Breast epithelium (tissue), 4 donors: ENCODE results near the gene TJP1. TPM values are rescaled to one million over a fixed set of nuclear protein-coding genes. Genes with fewer than 3 reads are reported as not detected.

Experiments
- DNase-seq, 2 donors: peaks; one replicate each; pipeline ENCODE4 v3.0.0-alpha.2; 2019; ENCODE audit warnings: low spot score in 2 of 2
- H3K27ac ChIP-seq, 2 donors: fragments of 200-600 bp; sonication (generic) in 1 of 2; one replicate each; pipeline ENCODE4 v1.5.1; 2016 to 2019; ENCODE audit warnings: mild to moderate bottlenecking in 1 of 2
- H3K27me3 ChIP-seq, 2 donors: fragments of 200-600 bp; sonication (generic) in 1 of 2; one replicate each; pipeline versions ENCODE4 v1.5.1 to v1.6.0; 2017 to 2019; ENCODE audit warnings: control low read depth in 1 of 2, mild to moderate bottlenecking in 1 of 2
- H3K36me3 ChIP-seq: fragments of 200-600 bp; one replicate; pipeline ENCODE4 v1.5.1; 2019
- H3K4me1 ChIP-seq, 2 donors: fragments of 200-600 bp; sonication (generic); one replicate each; pipeline ENCODE4 v1.5.1; 2016 to 2019; ENCODE audit warnings: control low read depth in 1 of 2
- H3K4me3 ChIP-seq, 3 donors: fragments of 200-600 bp; sonication (generic); 1 replicate in 2 of 3; 2 replicates in 1 of 3; pipeline ENCODE4 v1.5.1; 2016 to 2019; ENCODE audit warnings: mild to moderate bottlenecking in 3 of 3, moderate library complexity in 2 of 3
- H3K9me3 ChIP-seq, 2 donors: fragments of 200-600 bp; sonication (generic) in 1 of 2; one replicate each; pipeline ENCODE4 v1.5.1; 2016 to 2019; ENCODE audit warnings: control low read depth in 1 of 2
- POLR2A ChIP-seq: fragments of 450-650 bp; IDR thresholded peaks from one replicate; pipeline ENCODE4 v1.6.1; 2016; ENCODE audit warnings: antibody characterized with exemption, mild to moderate bottlenecking, moderate library complexity
- POLR2AphosphoS5 ChIP-seq, 3 donors: sonication (generic); formaldehyde crosslinking; IDR thresholded peaks; one replicate each; pipeline ENCODE4 v1.6.1; 2017; ENCODE audit warnings: antibody characterized with exemption in 3 of 3
- intact Hi-C: fragments of 100-400 bp; cut with DNase I; formaldehyde crosslinking; loops from one replicate; pipeline ENCODE4 v1.15.1; 2023; ENCODE audit warnings: low total_unique reads
- total RNA-seq, 3 donors: library from RNA; depleted of rRNA; stranded (reverse); fragments of >200 nt; gene quantifications; one replicate each; pipeline ENCODE4 v1.1.0, GENCODE V29; 2016
- TF ChIP-seq, protein P1 (sequence below), 3 donors: fragments of 450-650 bp; IDR thresholded peaks; one replicate each; pipeline ENCODE4 v1.5.1; 2016 to 2017; ENCODE audit warnings: antibody characterized with exemption in 3 of 3, mild to moderate bottlenecking in 3 of 3, moderate library complexity in 3 of 3

The TJP1 gene
- total RNA-seq, 3 donors from 2014 or later = 92.8 to 101 (median 97.2) TPM

- H3K4me1 ChIP-seq = no peaks in the 10 kb centered on the region
- intact Hi-C loops = no loop called here
- no peaks in the 10 kb centered on the region for H3K27me3 ChIP-seq
- H3K9me3 ChIP-seq = no peaks in the 10 kb centered on the region
- no peak overlapping the region for H3K27ac ChIP-seq
- no peak for TF ChIP-seq POLR2A
- TF ChIP-seq, protein P1, sequence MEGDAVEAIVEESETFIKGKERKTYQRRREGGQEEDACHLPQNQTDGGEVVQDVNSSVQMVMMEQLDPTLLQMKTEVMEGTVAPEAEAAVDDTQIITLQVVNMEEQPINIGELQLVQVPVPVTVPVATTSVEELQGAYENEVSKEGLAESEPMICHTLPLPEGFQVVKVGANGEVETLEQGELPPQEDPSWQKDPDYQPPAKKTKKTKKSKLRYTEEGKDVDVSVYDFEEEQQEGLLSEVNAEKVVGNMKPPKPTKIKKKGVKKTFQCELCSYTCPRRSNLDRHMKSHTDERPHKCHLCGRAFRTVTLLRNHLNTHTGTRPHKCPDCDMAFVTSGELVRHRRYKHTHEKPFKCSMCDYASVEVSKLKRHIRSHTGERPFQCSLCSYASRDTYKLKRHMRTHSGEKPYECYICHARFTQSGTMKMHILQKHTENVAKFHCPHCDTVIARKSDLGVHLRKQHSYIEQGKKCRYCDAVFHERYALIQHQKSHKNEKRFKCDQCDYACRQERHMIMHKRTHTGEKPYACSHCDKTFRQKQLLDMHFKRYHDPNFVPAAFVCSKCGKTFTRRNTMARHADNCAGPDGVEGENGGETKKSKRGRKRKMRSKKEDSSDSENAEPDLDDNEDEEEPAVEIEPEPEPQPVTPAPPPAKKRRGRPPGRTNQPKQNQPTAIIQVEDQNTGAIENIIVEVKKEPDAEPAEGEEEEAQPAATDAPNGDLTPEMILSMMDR (IDR thresholded peaks at IDR 0.05) = no peak
- no peak for TF ChIP-seq POLR2AphosphoS5 (IDR thresholded peaks at IDR 0.05)
- no peak for DNase-seq
- no peaks in the 10 kb centered on the region for H3K36me3 ChIP-seq
- H3K4me3 ChIP-seq = no peak overlapping the region
Measured at GRCh38 chr15:29695489-29696167, 126.6 kb downstream of the TJP1 start.

DNA sequence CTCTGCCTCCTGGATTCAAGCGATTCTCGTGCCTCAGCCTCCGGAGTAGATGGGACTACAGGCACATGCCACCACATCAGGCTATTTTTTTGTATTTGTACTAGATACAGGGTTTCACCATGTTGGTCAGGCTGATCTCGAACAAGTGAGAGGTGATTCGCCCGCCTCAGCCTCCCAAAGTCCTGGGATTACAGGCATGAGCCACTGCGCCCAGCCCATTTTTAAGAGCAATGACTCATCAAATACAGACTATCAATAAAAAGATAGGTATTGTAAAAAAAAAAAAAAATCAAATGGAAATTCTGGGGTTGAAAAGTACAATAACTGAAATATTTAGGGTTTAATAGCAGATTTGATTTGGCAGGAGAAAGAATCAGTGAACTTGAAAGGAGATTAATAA lies 129.0 kb downstream of the TJP1 start:
- intact Hi-C loops = no loop called here
- no peaks in the 10 kb centered on the region for H3K9me3 ChIP-seq
- no peak for DNase-seq
- H3K4me1 ChIP-seq = no peaks in the 10 kb centered on the region
- TF ChIP-seq POLR2AphosphoS5 (IDR thresholded peaks at IDR 0.05) (no peak), POLR2A (no peak)
- TF ChIP-seq, protein P1 (IDR thresholded peaks at IDR 0.05) = no peak
- H3K27ac ChIP-seq = no peak overlapping the region
- no peaks in the 10 kb centered on the region for H3K27me3 ChIP-seq
- H3K36me3 ChIP-seq = no peaks in the 10 kb centered on the region
- no peak overlapping the region for H3K4me3 ChIP-seq

- Histone ChIP-seq H3K4me3 (no peak overlapping the region), H3K9me3 (no peaks in the 10 kb centered on the region), H3K4me1 (no peaks in the 10 kb centered on the region), H3K27me3 (no peaks in the 10 kb centered on the region), H3K27ac (no peak overlapping the region), H3K36me3 (no peaks in the 10 kb centered on the region)
- DNase-seq = no peak
- intact Hi-C loops = no loop called here
- TF ChIP-seq, protein P1 (IDR thresholded peaks at IDR 0.05) = no peak
- TF ChIP-seq POLR2AphosphoS5 (IDR thresholded peaks at IDR 0.05) = no peak
- TF ChIP-seq POLR2A = no peak
Measured at GRCh38 chr15:29692527-29692926, 129.7 kb downstream of the TJP1 start.

GRCh38 chr15:29690765-29691475 lies 131.3 kb downstream of the TJP1 start:
- H3K36me3 ChIP-seq = no peaks in the 10 kb centered on the region
- H3K9me3 ChIP-seq = no peaks in the 10 kb centered on the region
- intact Hi-C loops = no loop called here
- TF ChIP-seq, protein P1 (IDR thresholded peaks at IDR 0.05) = no peak
- TF ChIP-seq POLR2AphosphoS5 (IDR thresholded peaks at IDR 0.05) = no peak
- DNase-seq = peak in 1 of 2 donors; percentile 3
- H3K4me1 ChIP-seq = no peaks in the 10 kb centered on the region
- no peak overlapping the region for H3K4me3 ChIP-seq
- no peaks in the 10 kb centered on the region for H3K27me3 ChIP-seq
- no peak overlapping the region for H3K27ac ChIP-seq

GRCh38 chr15:29689287-29689986 lies 132.8 kb downstream of the TJP1 start:
- Histone ChIP-seq H3K4me1 (no peaks in the 10 kb centered on the region), H3K4me3 (no peak overlapping the region), H3K9me3 (no peaks in the 10 kb centered on the region), H3K36me3 (no peaks in the 10 kb centered on the region), H3K27me3 (no peaks in the 10 kb centered on the region), H3K27ac (no peak overlapping the region)
- no peak for TF ChIP-seq POLR2AphosphoS5 (IDR thresholded peaks at IDR 0.05)
- TF ChIP-seq, protein P1 (IDR thresholded peaks at IDR 0.05) = no peak
- no peak for TF ChIP-seq POLR2A
- no peak for DNase-seq
- intact Hi-C loops = no loop called here
